ENCODE data around the gene ORM2.
A peak's percentile ranks its signal among the peaks of the same experiment; 100 is the strongest.
"Not testable (repeated sequence)": the region's sequence is repeated elsewhere in the genome, so short reads cannot be mapped to it uniquely, and the experiment has no call there.

Gene ORM2

GRCh38 chr9:114329625-114330022, at the start of gene ORM2:
ORM2 (plus strand) TSS chr9:114329869; CDS start chr9:114329905, 36 bp downstream.
- FAIRE-seq: not testable (repeated sequence)

GRCh38 chr9:114280636-114281472, 48.8 kb upstream of the ORM2 start:
- DNase-seq (ENCODE audit: insufficient read length, low spot score): no peak
- FAIRE-seq: no peak

More at GRCh38 chr9:114329625-114330022, at the start of gene ORM2:
- not testable (repeated sequence) for DNase-seq (ENCODE audit: insufficient read length, low spot score)

- FAIRE-seq (no peak), DNase-seq (ENCODE audit: insufficient read length, low spot score) (no peak)
Measured at GRCh38 chr9:114281473-114282103, 48.1 kb upstream of the ORM2 start.

- no peak for FAIRE-seq
- no peak for DNase-seq (ENCODE audit: insufficient read length, low spot score)
Measured at GRCh38 chr9:114282104-114282485, 47.6 kb upstream of the ORM2 start.

- DNase-seq (ENCODE audit: insufficient read length, low spot score): no peak
- FAIRE-seq: no peak
Measured at GRCh38 chr9:114282507-114282906, 47.2 kb upstream of the ORM2 start.

- DNase-seq (ENCODE audit: insufficient read length, low spot score): no peak
- FAIRE-seq: no peak
Measured at GRCh38 chr9:114282926-114283325, 46.7 kb upstream of the ORM2 start.

GRCh38 chr9:114283551-114284111, 46.0 kb upstream of the ORM2 start:
- no peak for DNase-seq (ENCODE audit: insufficient read length, low spot score)

GRCh38 chr9:114284316-114285060, 45.2 kb upstream of the ORM2 start:
- no peak for DNase-seq (ENCODE audit: insufficient read length, low spot score)
- no peak for FAIRE-seq

More at GRCh38 chr9:114283551-114284111, 46.0 kb upstream of the ORM2 start:
- FAIRE-seq: no peak

- DNase-seq (ENCODE audit: insufficient read length, low spot score): peak; percentile 77
- FAIRE-seq: peak; percentile 16
Measured at GRCh38 chr9:114285166-114285867, 44.4 kb upstream of the ORM2 start.

- DNase-seq (ENCODE audit: insufficient read length, low spot score) (no peak), FAIRE-seq (no peak)
Measured at GRCh38 chr9:114286146-114286679, 43.5 kb upstream of the ORM2 start.

- DNase-seq (ENCODE audit: insufficient read length, low spot score) (no peak), FAIRE-seq (no peak)
Measured at GRCh38 chr9:114287001-114287762, 42.5 kb upstream of the ORM2 start.

GRCh38 chr9:114287763-114288192, 41.9 kb upstream of the ORM2 start:
- FAIRE-seq (no peak), DNase-seq (ENCODE audit: insufficient read length, low spot score) (no peak)

- FAIRE-seq (peak; percentile 38), DNase-seq (ENCODE audit: insufficient read length, low spot score) (peak; percentile 45)
Measured at GRCh38 chr9:114288193-114289091, 41.2 kb upstream of the ORM2 start.

GRCh38 chr9:114289106-114289505, 40.6 kb upstream of the ORM2 start:
- DNase-seq (ENCODE audit: insufficient read length, low spot score) (no peak), FAIRE-seq (no peak)

GRCh38 chr9:114289571-114290481, 39.8 kb upstream of the ORM2 start:
- DNase-seq (ENCODE audit: insufficient read length, low spot score) (no peak), FAIRE-seq (no peak)

GRCh38 chr9:114290561-114290986, 39.1 kb upstream of the ORM2 start:
- DNase-seq (ENCODE audit: insufficient read length, low spot score): no peak
- no peak for FAIRE-seq

GRCh38 chr9:114291064-114291474, 38.6 kb upstream of the ORM2 start:
- FAIRE-seq (no peak), DNase-seq (ENCODE audit: insufficient read length, low spot score) (peak; percentile 54)
